A204.1 (cell line): ENCODE data around the gene DRG2.

Experiments used
- FAIRE-seq: peaks from 2 replicates; lab custom pipeline; 2012; peaks lifted over from hg19 to GRCh38; lab: Jason Lieb, UNC

DRG2 gene

GRCh38 chr17:18143044-18143936 is 55.5 kb downstream of the DRG2 start:
- no peak for FAIRE-seq

- no peak for FAIRE-seq
Observed at GRCh38 chr17:18144261-18144660, 56.5 kb downstream of the DRG2 start.

GRCh38 chr17:18144855-18145254 is 57.1 kb downstream of the DRG2 start:
- FAIRE-seq: no peak

- FAIRE-seq: no peak
Observed at GRCh38 chr17:18145811-18146210, 58.1 kb downstream of the DRG2 start.

- no peak for FAIRE-seq
Observed at GRCh38 chr17:18146259-18146658, 58.5 kb downstream of the DRG2 start.

GRCh38 chr17:18146980-18147379 is 59.2 kb downstream of the DRG2 start:
- no peak for FAIRE-seq

- no peak for FAIRE-seq
Observed at GRCh38 chr17:18148586-18148985, 60.8 kb downstream of the DRG2 start.

- no peak for FAIRE-seq
Observed at GRCh38 chr17:18151290-18151689, 63.5 kb downstream of the DRG2 start.

GRCh38 chr17:18155179-18155578 is 67.4 kb downstream of the DRG2 start:
- FAIRE-seq: no peak

- no peak for FAIRE-seq
Observed at GRCh38 chr17:18156171-18156975, 68.6 kb downstream of the DRG2 start.

- no peak for FAIRE-seq
Observed at GRCh38 chr17:18156976-18157280, 69.2 kb downstream of the DRG2 start.
